Activated CD4-positive, alpha-beta T cell treated with anti-CD3 and anti-CD28 coated beads, Interleukin-2, amount 50 U/mL, for 4 hours (primary cell): ENCODE measurements around the gene SSTR3.
"Not testable (repeated sequence)": the region's sequence is repeated elsewhere in the genome, so short reads cannot be mapped to it uniquely, and the experiment has no call there.

ENCODE experiments used
- DNase-seq, 2 experiments: peaks; one replicate each; pipeline ENCODE4 v3.0.0-alpha.2; 2020

Gene SSTR3

DNA sequence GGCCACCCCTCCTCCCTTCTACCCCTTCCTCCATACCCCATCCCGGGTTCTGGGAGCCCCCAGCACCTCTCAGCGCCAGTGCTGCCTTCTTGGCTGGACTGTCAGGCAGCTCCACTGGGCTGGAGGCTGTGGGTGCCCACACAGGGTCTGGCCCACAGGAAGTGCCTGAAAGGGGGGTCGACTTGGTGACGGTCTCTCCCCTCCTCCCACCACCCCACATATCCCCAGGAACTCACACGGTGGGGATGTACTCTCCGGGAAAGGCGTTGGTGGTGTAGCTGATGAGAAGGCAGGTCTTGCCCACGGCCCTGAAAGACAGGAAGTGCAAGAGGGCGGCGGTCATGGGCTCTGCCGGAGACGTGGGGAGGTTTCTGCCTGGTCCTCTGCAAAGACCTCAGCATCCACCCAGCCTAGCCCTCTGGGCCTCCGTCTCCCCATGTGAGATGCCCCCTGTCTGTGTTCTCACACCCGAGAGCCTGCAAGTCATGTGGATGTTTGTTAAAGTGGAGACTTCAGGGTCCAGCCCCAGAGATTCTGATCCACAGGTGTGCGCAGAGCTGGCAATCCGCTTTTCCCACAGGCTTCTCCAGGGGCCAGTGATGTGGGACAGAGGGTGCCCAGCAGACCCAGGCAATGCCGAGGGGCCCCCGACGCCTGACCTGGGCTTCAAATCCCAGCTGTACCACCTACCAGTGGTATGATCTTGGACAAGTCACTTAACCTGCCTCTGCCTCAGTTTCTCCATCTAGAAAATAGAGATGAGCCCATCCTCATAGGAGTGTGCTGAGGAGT is 29.3 kb upstream of the SSTR3 start:
- DNase-seq: no peak

DNA sequence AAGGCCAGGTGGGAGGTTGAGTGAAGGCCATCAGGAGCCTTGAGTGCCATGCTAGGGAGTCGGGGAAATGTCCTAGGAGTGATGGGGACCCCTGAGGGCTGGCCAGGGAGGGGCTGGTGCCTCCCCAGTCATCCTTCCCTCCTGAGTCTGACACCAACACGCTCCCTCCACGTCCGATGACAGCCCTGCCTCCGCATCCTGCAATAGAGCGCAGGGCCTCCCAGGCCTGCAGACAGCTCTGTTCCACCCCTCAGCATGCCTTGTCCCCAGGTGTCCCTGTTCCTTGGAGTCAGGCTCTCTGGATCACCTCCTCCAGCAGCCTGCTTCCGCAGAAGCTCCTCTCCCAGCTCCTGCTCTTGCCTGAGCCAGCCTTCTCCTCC is 28.7 kb upstream of the SSTR3 start:
- DNase-seq: no peak

DNA sequence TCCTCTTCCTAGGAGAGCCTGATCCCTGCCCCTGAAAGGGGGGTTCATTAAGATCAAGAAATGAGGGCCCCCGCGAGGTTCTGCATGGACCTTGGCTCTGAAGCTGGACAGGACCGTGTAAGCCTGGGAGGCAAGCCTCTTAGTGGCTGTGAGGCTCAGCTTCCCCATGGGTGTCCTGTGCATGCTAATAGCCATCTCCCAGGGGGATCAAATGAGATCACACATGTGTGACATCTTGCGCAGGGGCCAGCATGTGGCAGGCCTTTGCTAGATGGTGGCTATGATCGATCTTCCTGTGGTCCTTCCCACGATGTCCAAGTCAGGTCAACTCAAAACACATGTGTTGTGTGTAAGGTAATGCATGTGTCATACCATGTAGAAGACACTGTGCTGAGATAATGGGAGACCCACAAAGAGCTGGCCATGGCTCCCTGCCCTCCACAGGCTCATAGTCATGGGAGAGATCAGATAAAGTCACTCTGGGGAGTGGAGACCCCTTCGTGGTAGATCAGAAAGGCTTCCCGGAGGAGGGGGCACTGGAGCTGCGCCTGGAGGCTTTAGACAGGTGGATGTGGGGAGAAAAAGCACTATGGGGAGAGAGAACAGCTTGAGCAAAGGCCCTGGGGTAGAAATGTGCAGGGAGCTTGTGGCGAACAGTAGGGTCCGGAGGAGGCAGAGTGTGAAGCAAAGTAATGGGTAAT is 28.1 kb upstream of the SSTR3 start:
- DNase-seq: no peak

DNA sequence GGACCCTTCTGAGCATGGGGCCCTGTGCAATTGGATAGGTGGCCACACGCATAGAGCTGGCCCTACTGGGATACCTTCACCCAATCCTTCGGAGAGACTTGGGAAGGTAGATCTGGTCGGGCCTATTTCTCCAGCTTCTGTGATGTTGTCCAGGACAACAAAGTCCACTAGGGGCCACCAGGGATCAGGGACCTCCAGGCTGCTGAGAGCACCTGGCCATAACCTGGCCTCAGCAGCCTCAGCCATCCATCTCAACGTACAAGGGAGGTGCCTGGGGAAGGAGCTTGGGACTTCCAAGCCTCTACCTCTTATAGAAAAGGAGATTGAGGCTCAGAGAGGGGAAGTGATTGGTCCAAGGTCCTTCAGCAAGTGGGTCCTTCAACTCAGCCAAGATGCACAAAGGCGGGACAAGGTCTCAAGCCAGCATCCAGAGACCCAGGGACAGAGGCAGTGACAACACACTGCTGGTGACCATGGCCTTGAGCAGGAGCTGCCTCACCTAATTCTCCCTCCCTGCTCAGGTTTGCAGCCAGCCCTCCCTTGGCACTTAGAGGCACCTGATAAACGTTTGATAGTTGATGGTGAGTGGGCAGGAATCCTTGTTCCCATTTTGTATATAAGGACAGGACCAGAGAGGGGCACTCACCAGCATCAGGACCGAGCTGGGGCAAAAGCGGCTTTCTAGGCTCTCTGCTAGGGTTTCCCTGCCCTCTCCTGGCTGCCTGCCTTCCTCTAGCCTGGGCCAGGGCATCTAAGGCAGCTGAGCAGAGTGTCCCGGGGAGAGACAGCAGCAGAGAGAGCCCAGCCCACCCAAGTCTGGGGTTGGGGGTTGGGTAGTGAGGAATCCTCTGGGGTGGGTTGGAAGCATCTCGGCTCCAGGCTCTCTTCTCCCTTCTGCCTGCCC is 27.3 kb upstream of the SSTR3 start:
- no peak for DNase-seq

DNA sequence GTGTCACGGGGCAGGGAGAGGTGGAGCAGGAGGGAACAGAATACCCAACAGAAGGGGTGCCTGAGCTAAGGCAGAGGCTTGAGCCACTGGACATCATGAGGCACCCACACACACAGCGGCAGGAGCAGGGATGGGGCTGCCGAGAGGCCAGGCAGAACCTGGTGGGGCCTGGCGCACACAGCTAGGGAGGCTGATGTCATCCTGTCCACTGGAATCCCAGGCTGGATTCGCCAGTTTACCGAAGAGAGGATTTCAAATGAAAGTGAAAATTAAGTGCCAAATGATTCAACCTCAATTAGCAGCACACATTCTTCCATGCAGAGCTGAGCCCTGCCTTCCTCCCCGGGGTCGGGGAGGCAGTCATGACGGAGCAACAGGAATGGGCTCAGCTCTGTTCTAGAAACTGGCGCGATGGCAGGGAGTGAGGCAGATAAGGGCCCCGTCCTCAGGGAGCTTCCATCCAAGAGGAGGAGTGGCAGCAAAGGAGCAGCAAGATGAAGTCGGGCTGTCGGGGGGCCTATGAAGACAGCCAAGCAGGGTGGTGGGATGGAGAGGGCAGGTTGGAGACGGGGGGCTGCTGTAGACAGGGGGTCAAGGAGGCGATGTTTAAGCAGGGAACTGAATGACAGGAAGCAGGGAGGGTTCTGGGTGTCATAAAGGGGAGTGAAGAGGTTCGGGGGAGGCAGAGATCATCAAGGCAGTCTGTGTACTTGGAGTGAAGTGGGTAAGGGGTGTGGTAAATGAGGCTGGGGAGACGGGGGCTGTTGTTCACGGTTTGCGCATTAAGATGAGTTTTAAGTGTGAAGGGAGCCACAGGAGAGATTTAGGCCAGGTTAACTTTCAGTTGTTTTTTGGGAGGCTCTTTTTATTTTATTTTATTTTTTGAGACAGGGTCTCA is 25.3 kb upstream of the SSTR3 start:
- no peak for DNase-seq

DNA sequence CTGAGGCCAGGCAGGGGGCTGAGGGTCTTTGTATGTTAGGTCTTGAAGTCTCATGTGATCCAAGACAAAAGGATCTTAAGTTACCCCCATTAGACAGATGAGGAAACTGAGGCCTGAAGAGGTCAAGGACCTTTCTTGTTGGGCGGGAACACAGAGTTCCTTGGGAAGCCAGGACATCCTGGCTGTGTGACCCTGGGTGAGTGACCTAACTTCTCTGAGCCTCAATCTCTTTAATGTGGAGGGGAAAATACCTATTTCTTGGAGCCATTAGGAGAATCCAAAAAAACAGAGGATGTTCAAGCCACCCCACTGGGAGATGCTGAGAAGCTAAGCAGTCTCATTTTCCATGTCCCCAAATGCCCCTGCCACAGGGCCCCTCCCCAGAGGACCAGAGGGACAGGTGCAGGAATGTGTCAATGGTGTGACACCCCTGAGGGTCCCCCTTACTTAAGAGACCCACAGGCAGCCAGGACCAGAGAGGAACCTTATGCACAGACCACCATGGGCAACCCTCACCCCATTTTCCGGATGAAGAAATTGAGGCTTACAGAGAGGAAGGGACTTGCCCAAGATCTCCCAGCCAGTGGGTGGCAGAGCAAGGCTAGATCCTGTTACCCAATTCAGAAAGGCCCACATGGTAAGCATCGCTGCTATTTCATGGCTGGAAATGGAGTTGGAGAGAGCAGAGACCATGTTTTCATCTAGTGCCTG is 23.8 kb upstream of the SSTR3 start:
- DNase-seq: no peak

DNA sequence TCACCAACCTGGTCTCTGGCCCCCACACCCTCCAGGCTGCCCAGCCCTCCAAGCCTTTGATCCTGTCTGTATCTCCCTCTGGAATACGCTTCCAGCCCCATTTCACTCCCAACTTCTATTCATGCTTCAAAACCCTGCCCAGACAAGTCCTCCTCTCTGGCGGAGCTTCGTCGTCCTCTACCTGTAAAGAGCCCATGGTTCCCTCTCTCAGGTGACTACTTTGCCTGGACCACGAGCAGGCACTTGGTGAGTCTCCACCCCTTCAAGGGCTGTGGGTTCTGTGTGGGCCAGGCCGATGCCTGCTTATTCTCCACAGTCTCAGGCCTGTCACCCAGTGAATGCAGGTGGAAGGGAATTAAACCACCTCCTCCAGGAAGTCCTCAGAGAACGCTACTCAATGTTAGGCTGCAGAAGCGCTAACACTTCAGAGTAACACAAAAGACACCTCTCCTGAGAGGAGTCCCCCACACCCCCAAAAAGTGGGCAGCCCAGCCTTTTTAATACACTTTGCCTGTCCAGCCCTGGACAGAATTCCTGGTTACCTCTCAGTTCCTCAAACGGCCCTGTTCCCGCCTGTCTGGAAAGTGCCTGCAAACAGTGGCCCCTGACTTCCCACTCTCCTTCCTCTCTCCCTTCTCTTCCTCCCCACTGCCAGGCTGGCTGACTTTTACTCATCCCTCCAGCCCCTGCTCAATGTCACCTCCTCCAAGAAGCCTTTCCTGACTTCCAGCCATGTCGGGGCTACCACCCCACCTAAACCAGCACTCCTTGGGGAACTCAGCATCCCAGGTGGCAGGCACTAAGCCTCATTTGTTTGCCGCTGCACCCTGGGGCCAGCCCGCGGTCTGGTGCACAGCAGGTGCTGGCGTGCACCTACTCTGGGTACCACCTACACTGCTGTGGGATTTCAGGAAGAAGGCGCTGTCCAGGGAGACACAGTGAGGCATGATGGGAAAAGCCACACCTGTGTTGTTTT is 22.7 kb upstream of the SSTR3 start:
- DNase-seq: no peak

DNA sequence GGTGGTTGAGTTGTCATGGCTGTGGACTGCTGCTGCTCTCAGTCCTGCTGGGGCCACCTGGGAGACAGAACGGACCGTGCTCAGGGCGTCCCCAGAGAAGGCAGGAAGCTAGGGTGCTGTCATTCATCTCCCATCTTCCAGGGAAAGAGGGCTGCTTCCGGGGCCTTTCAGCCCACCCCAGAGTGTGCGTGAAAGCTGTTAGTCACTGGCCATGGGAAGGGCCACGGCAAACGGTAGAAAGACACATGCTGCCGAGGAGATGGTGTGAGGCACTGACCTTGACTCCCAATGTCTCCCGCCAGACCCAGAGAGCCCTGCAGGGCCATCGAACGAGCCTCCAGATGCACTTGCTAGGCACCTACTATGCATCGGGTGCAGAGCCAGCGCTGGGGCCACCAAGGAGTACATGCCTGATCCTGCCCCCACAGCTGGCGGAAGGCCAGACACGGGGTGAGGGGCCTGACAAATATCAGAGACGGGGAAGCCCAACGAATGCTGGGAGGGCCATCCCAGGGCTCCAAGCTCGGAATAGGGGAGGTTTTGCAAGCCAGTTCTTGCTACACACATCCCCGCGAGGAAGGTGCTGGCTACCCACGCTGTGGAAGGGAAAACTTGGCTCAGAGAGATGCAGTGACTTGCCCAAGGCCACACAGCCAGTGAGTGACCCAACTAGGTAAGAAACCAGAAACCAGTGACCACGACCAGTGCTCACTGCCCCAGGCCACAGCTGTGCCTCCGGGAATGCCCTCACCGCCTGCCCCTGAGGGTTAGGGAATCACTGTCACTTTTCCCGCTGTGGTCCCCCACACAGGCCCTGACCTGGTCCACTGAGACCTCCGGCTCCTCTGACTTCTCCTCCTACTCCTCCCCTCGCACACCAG is 21.7 kb upstream of the SSTR3 start:
- DNase-seq: no peak

DNA sequence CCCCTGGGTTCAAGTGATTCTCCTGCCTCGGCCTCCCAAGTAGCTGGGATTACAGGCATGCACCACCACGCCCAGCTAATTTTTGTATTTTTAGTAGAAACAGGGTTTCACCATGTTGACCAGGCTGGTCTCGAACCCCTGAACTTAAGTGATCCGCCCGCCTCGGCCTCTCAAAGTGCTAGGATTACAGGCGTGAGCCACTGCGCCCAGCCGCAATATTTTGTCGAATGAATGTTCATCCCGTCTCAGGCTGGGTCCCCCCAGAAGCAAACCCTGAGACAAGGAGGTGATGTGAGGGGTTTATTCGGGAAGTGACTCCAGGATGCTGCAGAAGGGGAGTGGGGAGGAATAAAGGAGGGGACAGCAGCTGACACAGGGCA is 21.1 kb upstream of the SSTR3 start:
- DNase-seq: not testable (repeated sequence)

DNA sequence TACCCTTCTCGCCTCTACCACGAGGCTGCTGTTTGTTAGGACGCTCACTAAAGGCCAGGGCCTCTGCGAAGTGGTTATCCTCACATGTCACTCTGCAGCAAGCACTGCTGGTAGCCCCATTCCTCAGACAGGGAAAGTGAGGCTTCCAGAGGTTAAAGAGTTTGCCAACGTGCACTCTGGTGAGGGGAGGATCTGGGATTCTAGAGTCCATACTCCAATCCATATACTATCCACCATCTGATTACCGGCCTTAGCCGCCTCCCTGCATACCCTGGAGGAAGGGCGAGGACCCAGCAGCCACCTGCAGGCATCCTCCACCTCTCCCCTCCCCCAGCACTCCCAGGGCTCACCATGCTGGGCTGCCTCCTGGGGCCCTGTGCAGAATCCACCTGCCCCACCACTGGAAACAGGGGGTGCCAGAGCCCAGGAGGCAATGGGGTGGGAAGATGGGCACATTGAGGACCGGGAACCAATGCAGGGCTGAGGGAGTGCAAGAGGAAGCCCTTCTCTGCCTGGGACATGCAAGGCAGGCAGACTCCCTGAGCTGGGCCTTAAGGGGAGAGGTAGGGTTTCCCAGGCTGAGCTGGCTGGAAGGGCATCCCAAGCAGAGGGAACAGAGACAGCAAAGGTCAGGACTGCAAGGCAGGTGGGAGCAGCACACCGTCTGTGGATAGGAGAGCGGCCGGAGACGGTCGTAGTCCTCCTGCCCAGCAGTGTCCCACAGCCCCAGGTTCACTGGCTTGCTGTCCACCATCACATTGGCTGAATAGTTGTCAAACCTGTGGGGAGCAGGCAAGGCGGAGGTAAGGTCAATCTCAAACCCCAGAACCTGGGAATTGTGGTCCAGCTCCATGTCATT is 20.1 kb upstream of the SSTR3 start:
- DNase-seq: no peak

DNA sequence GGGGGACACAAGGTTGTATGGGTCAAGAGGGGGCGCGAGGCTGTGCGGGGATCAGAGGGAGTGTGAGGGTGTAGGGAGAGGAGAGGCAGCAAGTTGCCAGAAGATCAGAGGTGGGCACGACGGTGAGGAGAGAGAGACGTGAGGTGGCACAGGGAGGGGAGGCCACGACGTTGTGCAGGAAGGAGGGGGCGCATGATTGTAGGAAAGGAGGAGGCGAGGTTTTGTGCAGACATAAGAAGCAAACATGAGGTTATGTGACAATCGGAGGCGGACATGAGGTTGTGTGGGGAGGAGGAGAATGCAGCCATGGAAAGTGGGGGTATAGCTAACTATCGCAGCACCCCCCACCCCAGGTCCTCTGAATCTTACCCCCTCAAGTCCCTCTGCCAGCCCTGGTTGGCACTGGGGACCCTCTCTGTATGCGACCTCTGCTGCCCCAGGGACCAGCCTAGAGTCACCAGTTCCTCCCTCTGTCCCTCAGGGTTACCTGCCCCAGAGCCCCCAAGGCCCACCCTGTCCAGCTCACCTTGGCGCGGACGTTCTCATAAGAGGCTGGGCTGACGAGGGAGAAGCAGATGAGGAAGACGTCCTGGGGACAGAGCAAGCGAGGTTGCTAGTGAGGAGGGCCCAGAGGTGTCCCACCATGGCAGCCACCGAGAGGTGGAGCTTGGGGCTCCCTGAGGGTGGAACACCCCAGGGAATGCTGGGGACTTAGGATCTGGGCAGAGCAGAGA is 19.3 kb upstream of the SSTR3 start:
- DNase-seq: peak; percentile 59 to 69

DNA sequence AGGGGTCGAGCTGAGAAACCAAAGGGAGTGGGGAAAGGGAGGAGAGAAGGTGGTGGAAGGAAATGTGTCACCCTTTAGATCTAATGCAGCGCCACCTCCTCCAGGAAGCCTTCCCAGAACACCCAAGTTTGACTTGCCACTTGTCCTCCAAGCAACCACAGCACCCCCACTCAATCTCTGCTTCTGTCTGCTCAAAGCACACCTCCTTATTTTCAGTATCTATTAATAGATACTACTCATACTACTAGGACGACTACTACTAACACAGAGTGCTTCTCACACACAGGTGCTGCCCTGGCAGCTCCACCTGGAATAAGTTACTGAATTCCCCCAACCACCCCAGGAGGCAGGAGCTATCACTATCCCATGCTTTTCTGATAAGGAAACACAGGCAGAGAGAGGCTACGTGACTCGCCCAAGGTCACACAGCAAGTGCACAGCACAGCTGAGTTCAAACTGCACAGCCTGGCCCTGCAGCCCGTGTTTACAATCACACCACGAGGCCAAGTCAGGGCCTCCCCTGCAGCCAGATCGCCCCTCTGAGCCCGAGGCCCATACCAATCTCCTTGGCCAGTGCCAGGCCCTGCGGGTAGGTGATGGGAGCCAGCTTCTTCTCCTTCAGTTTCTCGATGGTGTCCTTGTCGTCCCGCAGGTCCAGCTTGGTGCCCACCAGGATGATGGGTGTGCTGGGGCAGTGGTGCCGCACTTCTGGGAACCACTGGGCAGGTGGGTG is 18.6 kb upstream of the SSTR3 start:
- peak; percentile 67 to 73 for DNase-seq

DNA sequence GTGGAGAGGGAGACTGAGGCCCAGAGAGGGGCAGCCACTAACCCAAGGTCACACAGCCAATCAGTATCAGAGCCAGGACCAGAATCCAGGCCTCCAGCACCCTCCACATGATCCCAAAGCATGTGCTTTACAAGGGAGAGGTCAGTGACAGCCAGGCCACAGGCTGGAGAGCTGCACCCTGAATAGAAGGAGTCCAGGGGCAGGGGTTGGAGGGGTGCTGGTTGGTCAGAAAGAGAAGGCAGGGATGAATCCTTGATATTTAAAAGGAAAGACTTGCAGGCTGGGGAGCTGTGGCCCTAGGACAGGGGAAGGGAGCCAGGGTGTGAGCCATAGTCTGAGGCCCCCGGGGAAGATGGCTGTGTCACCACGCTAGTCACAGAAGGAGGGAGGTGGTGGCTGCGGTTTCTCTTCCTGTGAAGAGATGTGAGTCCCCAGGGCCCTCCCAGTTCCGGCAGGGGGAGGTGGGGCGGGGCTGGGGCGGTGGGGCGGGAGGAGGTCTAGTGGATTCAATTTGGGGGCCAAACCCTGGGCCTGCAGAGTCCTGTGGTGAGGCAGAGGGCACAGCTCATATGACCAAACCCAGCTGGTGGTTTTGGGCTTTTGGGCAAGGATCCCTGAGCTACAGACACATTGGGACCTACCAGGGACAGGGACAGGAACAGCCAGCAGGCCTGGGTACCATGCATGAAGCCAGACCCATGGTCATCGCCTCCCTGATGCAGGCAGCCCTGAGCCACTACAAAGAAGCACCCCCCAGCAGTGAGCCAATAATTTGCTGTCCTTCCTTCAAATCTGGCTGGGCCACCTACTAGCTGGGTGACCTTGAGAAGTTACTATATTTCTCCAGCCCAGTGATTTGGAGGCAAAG is 17.8 kb upstream of the SSTR3 start:
- DNase-seq: peak; percentile 90 to 91

DNA sequence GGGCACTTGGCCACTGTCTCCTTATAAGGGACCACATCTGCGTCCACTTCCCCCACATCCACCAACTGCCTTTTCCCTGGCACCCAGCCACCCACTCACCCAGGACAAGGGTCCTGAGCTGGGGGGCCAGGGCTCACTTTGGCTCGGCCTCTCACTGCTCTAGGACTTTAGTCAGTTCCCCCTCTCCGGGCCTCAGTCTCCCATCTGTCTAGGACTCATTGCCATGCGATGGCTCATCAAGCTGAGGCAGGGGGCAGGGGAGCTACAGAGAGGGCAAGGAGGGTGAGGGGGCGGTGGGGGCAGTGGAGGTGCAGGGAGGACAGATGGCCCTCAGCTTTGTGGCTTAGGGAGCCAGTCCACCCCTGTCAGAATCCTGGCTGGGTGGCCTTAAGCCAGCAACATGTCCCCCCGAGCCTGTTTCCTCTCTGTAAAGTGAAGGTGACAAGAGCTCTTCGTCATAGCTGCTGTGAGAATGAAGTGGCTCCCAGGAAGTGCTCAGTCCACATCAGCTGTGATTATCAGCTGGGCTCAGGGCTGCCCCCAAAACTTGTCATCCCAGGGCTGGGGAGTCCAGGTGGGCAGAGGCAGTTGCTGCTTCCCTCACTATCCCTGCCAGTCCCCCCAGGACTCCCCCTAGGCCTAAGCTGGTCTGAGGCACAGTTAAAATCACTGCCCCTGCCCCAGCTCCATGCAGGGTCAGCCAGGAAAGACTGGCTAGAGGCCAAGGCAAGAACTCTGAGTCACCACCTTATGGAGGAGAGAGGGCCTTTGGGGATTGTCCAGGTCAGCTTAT is 16.9 kb upstream of the SSTR3 start:
- DNase-seq: no peak
